ENCODE results near the gene ACSL1.
"Not testable (repeated sequence)": the region's sequence is repeated elsewhere in the genome, so short reads cannot be mapped to it uniquely, and the experiment has no call there.

The ACSL1 gene

GRCh38 chr4:184787766-184788503 is 37.8 kb downstream of the ACSL1 start:
- DNase-seq (ENCODE audit: low read depth), result no peak

- DNase-seq (ENCODE audit: low read depth), result no peak
Observed at GRCh38 chr4:184785813-184786212, 40.0 kb downstream of the ACSL1 start.

GRCh38 chr4:184784628-184785257 is 41.0 kb downstream of the ACSL1 start:
- DNase-seq (ENCODE audit: low read depth), result no peak

- DNase-seq (ENCODE audit: low read depth), result no peak
Observed at GRCh38 chr4:184782731-184783373, 42.9 kb downstream of the ACSL1 start.

GRCh38 chr4:184779160-184779559 is 46.6 kb downstream of the ACSL1 start:
- DNase-seq (ENCODE audit: low read depth), result not testable (repeated sequence)

GRCh38 chr4:184778325-184778724 is 47.4 kb downstream of the ACSL1 start:
- no peak for DNase-seq (ENCODE audit: low read depth)

- no peak for DNase-seq (ENCODE audit: low read depth)
Observed at GRCh38 chr4:184776821-184777220, 48.9 kb downstream of the ACSL1 start.

GRCh38 chr4:184775854-184776555 is 49.8 kb downstream of the ACSL1 start:
- DNase-seq (ENCODE audit: low read depth), result no peak

- no peak for DNase-seq (ENCODE audit: low read depth)
Observed at GRCh38 chr4:184774152-184774551, 51.6 kb downstream of the ACSL1 start.

GRCh38 chr4:184771416-184771815 is 54.4 kb downstream of the ACSL1 start:
- DNase-seq (ENCODE audit: low read depth), result no peak

GRCh38 chr4:184769141-184769765 is 56.5 kb downstream of the ACSL1 start:
- DNase-seq (ENCODE audit: low read depth), result no peak

- no peak for DNase-seq (ENCODE audit: low read depth)
Observed at GRCh38 chr4:184768296-184768695, 57.5 kb downstream of the ACSL1 start.

- DNase-seq (ENCODE audit: low read depth), result no peak
Observed at GRCh38 chr4:184766446-184766845, 59.3 kb downstream of the ACSL1 start.

- no peak for DNase-seq (ENCODE audit: low read depth)
Observed at GRCh38 chr4:184765473-184766340, 60.1 kb downstream of the ACSL1 start.

- DNase-seq (ENCODE audit: low read depth), result no peak
Observed at GRCh38 chr4:184764601-184765000, 61.2 kb downstream of the ACSL1 start.

GRCh38 chr4:184763150-184763780 is 62.5 kb downstream of the ACSL1 start:
- DNase-seq (ENCODE audit: low read depth), result no peak

- DNase-seq (ENCODE audit: low read depth), result no peak
Observed at GRCh38 chr4:184762100-184762499, 63.7 kb downstream of the ACSL1 start.

- DNase-seq (ENCODE audit: low read depth), result no peak
Observed at GRCh38 chr4:184760681-184761080, 65.1 kb downstream of the ACSL1 start.

- DNase-seq (ENCODE audit: low read depth), result no peak
Observed at GRCh38 chr4:184757810-184758209, 68.0 kb downstream of the ACSL1 start.

GRCh38 chr4:184756399-184756798 is 69.4 kb downstream of the ACSL1 start:
- no peak for DNase-seq (ENCODE audit: low read depth)

GRCh38 chr4:184755278-184755677 is 70.5 kb downstream of the ACSL1 start:
- DNase-seq (ENCODE audit: low read depth), result no peak

All from T follicular helper cell (primary cell).